ENCODE results near the gene CNTN6.

The CNTN6 gene

GRCh38 chr3:1147819-1148218, 55.0 kb downstream of the CNTN6 start:
- TF ChIP-seq CTCF (IDR thresholded peaks at IDR 0.05; ENCODE audit: low read depth, low read length, missing control alignments), result no peak
- DNase-seq (ENCODE audit: extremely low read depth, low read depth), result no peak
- H3K4me3 ChIP-seq (replicated peaks; ENCODE audit: low read depth, low read length), result no peak overlapping the region

GRCh38 chr3:1164101-1164500, 71.3 kb downstream of the CNTN6 start:
- TF ChIP-seq CTCF (IDR thresholded peaks at IDR 0.05; ENCODE audit: low read depth, low read length, missing control alignments), result no peak
- DNase-seq (ENCODE audit: extremely low read depth, low read depth), result no peak
- H3K4me3 ChIP-seq (replicated peaks; ENCODE audit: low read depth, low read length), result no peak overlapping the region

GRCh38 chr3:1171320-1171719, 78.5 kb downstream of the CNTN6 start:
- no peak for TF ChIP-seq CTCF (IDR thresholded peaks at IDR 0.05; ENCODE audit: low read depth, low read length, missing control alignments)

GRCh38 chr3:1172644-1173043, 79.8 kb downstream of the CNTN6 start:
- DNase-seq (ENCODE audit: extremely low read depth, low read depth), result no peak
- no peak for TF ChIP-seq CTCF (IDR thresholded peaks at IDR 0.05; ENCODE audit: low read depth, low read length, missing control alignments)
- H3K4me3 ChIP-seq (replicated peaks; ENCODE audit: low read depth, low read length), result no peak overlapping the region

More at GRCh38 chr3:1171320-1171719, 78.5 kb downstream of the CNTN6 start:
- no peak overlapping the region for H3K4me3 ChIP-seq (replicated peaks; ENCODE audit: low read depth, low read length)
- DNase-seq (ENCODE audit: extremely low read depth, low read depth), result no peak

- DNase-seq (ENCODE audit: extremely low read depth, low read depth), result no peak
- no peak overlapping the region for H3K4me3 ChIP-seq (replicated peaks; ENCODE audit: low read depth, low read length)
- TF ChIP-seq CTCF (IDR thresholded peaks at IDR 0.05; ENCODE audit: low read depth, low read length, missing control alignments), result no peak
Measured at GRCh38 chr3:1179146-1179545, 86.3 kb downstream of the CNTN6 start.

- TF ChIP-seq CTCF (IDR thresholded peaks at IDR 0.05; ENCODE audit: low read depth, low read length, missing control alignments), result no peak
- DNase-seq (ENCODE audit: extremely low read depth, low read depth), result no peak
- no peak overlapping the region for H3K4me3 ChIP-seq (replicated peaks; ENCODE audit: low read depth, low read length)
Measured at GRCh38 chr3:1183320-1184048, 90.7 kb downstream of the CNTN6 start.

- no peak overlapping the region for H3K4me3 ChIP-seq (replicated peaks; ENCODE audit: low read depth, low read length)
- no peak for DNase-seq (ENCODE audit: extremely low read depth, low read depth)
- TF ChIP-seq CTCF (IDR thresholded peaks at IDR 0.05; ENCODE audit: low read depth, low read length, missing control alignments), result no peak
Measured at GRCh38 chr3:1190569-1190968, 97.7 kb downstream of the CNTN6 start.
